HEK293T (cell line): ENCODE measurements around the gene CHRNB1.

ENCODE experiments used
- BHLHE40 ChIP-seq: fragments of 450-650 bp; IDR thresholded peaks from 2 replicates; pipeline ENCODE4 v1.6.1; 2016; ENCODE audit warnings: mild to moderate bottlenecking, moderate library complexity, borderline replicate concordance
- LEF1 ChIP-seq: fragments of 450-650 bp; IDR thresholded peaks from 2 replicates; pipeline ENCODE4 v1.6.1; 2017; ENCODE audit warnings: mild to moderate bottlenecking, borderline replicate concordance

GRCh38 chr17:7503521-7503920 is 58.7 kb downstream of the CHRNB1 start:
- TF ChIP-seq BHLHE40 (no peak), LEF1 (no peak)
